Activated CD4-positive, alpha-beta T cell treated with anti-CD3 and anti-CD28 coated beads, Interleukin-10, Interleukin-2, amounts not matched to agents 100 ng/mL and 50 ng/mL, durations not matched to agents 16 hours and 8 hours (primary cell): ENCODE measurements around the gene RWDD2A.

Source experiments
- DNase-seq: peaks from one replicate; pipeline ENCODE4 v3.0.0-alpha.2; 2020

RWDD2A gene

DNA sequence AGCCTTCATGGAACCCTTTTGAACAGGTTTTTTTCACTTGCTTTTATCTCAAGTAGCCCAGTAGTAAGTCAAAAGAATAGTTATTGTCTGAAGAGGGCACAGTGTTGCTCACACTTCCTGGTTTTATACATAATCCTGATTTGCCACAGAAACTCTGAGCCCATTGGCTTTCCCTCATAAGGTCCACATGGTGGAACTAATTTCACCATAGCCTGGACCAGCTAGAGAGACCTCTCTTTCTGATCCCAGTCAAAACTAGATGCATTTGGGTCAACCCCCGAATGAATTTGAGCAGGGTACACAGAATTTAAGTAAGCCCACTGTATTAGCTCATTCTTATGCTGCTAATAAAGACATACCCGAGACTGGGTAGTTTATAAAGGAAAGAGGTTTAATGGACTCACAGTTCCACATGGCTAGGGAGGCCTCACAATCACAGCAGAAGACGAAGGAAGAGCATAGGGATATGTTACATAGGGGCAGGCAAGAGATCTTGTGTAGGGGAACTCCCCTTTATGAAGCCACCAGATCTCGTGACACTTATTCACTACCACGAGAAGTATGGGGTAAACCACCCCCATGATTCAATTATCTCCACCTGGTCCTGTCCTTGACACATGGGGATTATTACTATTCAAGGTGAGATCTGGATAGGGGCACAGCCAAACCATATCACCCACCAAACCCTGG lies 6.2 kb downstream of the RWDD2A start:
- no peak for DNase-seq

DNA sequence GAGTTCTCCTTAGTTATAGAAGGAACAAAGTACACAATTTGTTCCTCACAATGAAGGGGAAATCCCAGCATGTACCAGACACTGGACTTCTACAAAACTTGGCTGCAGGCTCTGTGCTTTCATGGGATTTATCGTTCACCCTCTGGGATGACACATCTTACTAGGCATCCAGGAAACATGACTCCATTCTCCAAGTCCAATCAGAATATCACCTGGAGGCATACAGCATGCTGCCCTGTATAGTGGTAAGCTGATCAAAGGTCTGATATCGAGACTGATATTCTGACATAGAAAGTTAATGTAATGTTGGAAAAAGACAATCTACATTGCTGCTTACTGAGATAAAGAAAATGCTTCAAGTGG lies 6.7 kb downstream of the RWDD2A start:
- no peak for DNase-seq

DNA sequence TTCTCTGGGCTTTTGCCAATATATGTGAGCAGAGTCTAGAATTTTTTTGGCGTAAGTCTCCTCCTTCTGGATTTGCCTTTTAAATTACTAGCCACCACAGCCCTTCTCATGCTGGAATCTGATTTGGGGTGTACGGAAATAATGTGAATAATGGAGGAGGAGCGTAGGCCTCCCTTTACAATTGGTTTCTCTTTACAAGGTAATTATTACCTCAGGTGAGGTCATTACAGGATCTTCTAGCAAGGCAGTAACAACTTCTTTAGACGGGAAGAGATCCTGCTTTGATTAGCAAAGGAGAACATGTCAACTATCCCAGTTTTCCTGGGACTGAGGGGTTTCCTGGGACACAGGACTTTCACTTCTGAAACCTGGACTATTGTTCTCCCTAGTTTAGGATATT lies 8.9 kb downstream of the RWDD2A start:
- DNase-seq = no peak

DNA sequence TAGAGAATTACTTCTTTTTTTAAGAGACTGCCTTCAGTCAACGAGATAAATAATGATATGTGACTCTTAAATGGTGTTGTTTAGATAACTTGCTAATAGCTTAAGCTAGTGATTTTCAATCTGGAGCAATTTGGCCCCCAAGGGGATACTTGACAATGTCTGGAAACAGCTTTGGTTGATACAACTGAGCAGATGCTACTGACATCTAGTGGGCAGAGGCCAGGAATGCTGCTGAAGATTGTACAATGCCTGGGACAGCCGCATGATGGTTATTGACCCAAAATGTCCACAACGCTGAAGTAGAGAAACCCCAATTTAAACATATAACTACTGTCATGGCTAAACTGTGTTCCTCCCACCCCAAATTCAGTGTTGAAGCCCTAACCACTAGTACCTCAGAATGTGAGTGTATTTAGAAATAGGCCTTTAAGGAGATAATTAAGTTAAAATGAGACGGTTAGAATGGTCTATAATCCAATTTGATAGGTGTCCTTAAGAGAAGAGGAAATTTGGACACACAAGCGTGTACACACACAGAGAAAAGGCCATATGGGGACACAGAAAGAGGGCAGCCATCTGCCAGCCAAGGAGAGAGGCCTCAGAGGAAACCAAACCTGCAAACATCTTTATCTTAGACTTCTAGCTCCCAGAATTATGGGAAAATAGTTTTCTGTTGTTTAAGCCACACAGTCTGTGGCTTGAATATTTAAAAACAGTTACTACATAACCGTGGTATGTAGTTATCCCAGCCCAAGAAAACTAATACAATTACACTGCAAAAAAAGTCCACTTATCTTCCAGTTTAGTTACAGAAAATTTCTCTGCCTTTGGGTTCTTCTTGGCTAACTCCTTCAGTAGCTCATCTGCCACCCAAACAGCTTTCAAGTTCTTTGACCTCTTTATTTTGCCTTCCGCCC lies 22.2 kb downstream of the RWDD2A start:
- peak; percentile 68 for DNase-seq

DNA sequence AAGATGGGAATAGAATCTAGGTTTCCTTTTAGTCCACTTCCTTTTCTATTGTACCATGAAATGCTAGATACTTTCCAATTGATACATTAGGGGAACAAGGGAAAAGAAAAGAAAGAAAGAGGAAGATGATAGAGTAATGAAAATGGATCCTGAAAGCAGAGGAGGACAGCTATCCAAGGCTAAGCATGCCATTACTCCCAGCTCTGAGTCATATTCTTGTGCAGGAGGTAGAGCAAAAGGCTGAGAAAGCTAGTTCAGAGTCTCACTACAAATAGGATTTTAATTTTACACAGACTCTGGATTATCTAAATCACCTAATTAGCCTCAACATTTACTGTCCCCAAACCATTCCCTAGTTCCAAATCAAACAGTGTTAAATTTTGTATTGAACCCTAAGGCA lies 23.6 kb downstream of the RWDD2A start:
- DNase-seq = no peak

DNA sequence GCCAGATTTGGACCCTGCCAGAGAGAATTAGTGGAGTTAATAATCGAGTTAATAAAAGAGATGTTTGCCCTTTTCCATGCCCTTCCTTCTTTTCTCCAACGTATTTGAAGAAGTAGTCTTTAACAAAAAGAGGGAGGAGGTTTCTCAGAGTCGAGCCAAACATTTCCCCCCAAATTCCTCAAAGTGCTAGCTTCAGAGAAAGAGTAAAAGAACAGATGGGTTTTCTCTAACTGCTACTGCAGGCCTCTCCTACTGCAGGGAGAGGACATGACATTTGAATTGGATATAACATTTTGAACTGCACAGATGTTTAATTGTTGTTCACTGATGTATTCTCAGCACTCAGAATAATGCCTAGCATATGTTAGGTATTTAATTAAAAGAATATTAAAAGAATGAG lies 25.5 kb downstream of the RWDD2A start:
- DNase-seq = no peak

DNA sequence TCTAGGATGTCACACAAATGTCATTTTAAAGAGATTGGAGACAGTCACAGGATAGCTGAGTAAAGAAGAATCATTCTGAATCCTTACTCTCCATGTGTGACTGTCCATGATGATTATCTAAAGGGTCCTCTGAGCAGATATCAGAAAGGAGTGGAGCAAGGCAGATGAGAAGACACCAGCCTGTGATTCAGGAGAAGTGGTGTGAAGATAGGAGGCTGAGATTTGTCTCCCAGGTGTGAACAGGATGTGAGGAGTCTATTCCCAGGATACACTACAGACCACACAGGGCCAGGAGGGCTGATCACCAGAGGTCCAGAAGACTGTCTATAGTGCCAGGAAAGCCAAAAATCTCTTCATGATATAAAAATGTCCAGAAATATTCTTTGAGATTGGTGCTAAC lies 27.0 kb downstream of the RWDD2A start:
- no peak for DNase-seq

DNA sequence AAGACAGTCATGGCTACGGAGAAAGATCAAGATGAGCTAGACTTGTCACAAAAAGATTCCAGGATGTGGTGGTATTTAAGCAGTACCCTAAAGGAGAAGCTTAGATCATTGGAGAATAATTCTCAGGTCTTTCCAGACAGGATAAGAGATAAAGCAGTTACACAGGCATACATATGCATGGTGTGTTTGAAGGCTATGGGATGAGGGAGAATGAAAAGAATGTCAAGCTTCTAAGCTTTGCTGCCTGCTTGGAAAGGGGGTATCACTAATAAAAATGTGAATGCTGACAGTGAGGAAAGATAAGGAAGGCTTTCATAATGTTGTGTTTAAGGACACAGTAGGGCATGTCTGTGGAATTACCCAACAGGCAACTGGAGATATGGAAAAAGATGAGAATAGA lies 28.1 kb downstream of the RWDD2A start:
- no peak for DNase-seq

DNA sequence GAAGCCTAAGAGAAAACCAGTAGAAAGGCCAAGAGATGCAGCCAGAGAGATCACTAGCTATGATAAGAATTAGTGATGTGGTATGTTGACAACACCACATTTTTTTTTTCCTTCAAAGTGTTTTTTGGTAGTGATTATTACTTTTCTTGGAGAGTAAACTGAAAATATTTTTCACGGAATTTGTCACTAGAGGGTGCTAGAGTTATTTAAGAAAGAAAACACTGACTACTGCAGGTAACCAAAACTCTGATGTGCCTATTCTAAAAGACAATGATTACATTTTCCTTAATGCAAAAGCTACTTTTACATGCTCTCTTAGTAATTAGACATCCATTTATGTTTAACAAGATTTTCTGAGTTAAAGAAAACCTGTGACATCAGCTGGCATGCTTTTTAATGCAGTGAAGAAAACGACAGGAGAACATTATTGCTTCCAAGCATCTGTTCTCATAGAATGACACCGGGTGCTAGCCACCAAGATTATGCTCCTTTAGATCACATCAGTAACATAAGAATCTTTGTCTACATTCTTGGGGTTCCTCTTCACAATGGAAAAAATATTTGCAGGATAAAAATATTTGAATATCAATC lies 28.8 kb downstream of the RWDD2A start:
- DNase-seq = peak; percentile 38

DNA sequence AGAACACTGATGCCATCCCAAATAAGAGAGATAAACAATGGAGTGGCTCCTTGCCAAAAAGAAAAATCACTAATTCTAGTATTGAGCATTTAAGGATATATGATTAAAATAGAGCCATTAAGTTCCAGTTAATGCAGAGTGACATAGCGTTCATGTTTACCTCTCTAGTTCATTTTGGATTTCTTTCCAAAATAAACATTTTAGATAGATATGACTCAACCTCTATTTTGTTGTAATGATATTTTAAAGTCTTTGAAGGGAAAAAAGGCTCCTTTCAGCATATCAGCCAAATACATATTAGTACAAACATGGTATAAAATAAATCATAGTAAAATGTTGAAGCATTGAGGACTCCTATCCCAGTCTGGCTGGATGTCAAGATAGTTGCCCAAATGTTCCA lies 33.4 kb downstream of the RWDD2A start:
- no peak for DNase-seq

DNA sequence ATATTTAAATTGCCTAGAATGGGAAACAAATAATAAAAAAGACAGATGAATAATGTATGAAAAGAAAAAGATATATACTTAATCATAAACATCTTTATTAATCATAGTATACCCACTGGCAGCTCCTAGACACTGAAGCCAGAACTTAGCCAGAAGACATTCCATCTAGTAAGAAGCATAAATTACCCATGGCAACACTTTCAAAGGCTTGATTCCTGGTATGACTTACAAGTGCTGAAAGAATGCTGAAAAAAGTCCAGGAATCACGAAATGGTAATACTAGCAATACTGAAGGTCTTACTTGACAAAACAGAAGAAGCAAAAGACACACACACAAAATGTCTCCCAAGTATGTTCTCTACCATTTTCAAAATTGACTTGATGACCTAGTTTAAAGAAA lies 38.0 kb downstream of the RWDD2A start:
- no peak for DNase-seq

DNA sequence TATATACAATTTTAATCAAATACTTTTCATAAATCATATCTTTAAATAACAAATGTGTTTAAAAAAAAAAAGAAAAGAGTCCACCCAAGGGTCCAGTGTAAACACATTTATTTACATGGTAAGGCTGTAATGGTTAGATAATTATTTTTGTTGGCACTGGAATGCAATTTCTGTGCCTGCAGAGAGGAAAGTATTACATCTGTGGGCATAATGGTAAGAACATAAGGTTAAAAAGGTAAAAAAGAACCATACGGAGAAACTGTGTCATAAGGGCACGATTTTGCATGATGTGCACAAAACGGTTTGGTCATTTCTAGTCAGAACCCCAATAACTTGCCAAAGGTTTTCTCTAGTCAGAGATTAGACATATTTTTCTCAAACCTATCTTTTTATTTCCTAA lies 54.3 kb downstream of the RWDD2A start:
- DNase-seq = no peak
